ENCODE measurements around the gene VTCN1. TPM values are rescaled to one million over a fixed set of nuclear protein-coding genes. Genes with fewer than 3 reads are reported as not detected.

VTCN1 gene
- polyA plus RNA-seq, 3 donors, result not detected

DNA sequence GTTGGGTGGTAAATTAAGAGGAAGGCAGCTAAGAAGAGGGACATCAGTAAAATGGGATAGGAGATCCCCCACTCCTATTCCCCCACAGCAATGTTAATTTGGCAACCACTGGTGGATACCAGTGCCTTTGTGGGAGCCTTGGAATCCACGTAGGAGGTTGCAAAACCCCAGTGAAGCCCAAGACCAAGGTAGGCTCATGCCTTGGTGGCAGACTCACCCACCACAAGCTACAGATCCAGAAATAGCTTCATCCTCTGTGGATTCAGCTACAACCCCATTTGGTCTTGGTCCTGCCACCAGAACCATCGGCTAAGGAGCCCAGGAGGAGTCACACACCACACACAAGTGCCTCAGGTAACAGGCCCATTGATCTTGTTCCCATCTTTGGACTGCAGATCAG lies 21.0 kb downstream of the VTCN1 start:
- Histone ChIP-seq H3K4me1 (ENCODE audit: control insufficient read depth in 1 of 2, insufficient read depth in 2 of 2, low read length in 2 of 2) (no peaks in the 10 kb centered on the region), H2AFZ (ENCODE audit: insufficient read depth, low read depth, low read length, poor library complexity, severe bottlenecking) (no peak overlapping the region), H3K27me3 (ENCODE audit: control insufficient read depth in 2 of 2, insufficient read depth in 2 of 2, low read length in 2 of 2) (no peaks in the 10 kb centered on the region), H3K79me2 (ENCODE audit: insufficient read depth, low read length) (no peaks in the 10 kb centered on the region), H3K4me2 (replicated peaks; ENCODE audit: extremely low read depth, low read length, poor library complexity, severe bottlenecking) (no peak overlapping the region), H3K27ac (ENCODE audit: low read depth in 1 of 2, low read length in 2 of 2) (no peak overlapping the region), H3K9me3 (replicated peaks in 1 of 2; ENCODE audit: control insufficient read depth in 1 of 2, insufficient read depth in 1 of 2, low read length in 2 of 2) (peaks cover 0 to 4% of the 10 kb centered on the region in 2 donors), H3K9ac (ENCODE audit: insufficient read depth, low read length, poor library complexity, severe bottlenecking) (no peak overlapping the region), H4K20me1 (ENCODE audit: insufficient read depth, low read length) (no peaks in the 10 kb centered on the region), H3K36me3 (replicated peaks in 1 of 2; ENCODE audit: control insufficient read depth in 1 of 2, insufficient read depth in 2 of 2, low read length in 2 of 2) (no peaks in the 10 kb centered on the region), H3K4me3 (replicated peaks in 1 of 3; ENCODE audit: low read depth in 2 of 3, low read length in 3 of 3) (no peak overlapping the region)
- Mint-ChIP-seq H3K36me3 (no peaks in the 10 kb centered on the region), H3K27me3 (ENCODE audit: low read depth in 3 of 3) (peaks cover 2 to 4% (median 2%) of the 10 kb centered on the region in 3 donors), H3K4me3 (no peak overlapping the region), H3K27ac (no peak overlapping the region), H3K9me3 (peaks cover 2 to 9% (median 4%) of the 10 kb centered on the region in 7 donors), H3K4me1 (no peaks in the 10 kb centered on the region)
- intact Hi-C loops (cut with micrococcal nuclease), result no loop called here
- TF ChIP-seq, protein P1, sequence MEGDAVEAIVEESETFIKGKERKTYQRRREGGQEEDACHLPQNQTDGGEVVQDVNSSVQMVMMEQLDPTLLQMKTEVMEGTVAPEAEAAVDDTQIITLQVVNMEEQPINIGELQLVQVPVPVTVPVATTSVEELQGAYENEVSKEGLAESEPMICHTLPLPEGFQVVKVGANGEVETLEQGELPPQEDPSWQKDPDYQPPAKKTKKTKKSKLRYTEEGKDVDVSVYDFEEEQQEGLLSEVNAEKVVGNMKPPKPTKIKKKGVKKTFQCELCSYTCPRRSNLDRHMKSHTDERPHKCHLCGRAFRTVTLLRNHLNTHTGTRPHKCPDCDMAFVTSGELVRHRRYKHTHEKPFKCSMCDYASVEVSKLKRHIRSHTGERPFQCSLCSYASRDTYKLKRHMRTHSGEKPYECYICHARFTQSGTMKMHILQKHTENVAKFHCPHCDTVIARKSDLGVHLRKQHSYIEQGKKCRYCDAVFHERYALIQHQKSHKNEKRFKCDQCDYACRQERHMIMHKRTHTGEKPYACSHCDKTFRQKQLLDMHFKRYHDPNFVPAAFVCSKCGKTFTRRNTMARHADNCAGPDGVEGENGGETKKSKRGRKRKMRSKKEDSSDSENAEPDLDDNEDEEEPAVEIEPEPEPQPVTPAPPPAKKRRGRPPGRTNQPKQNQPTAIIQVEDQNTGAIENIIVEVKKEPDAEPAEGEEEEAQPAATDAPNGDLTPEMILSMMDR (IDR thresholded peaks at IDR 0.05), result no peak
- DNase-seq, result no peak
- 91% methylated on average over 2 of the region's 2 CpGs for WGBS (ENCODE audit: insufficient coverage)

DNA sequence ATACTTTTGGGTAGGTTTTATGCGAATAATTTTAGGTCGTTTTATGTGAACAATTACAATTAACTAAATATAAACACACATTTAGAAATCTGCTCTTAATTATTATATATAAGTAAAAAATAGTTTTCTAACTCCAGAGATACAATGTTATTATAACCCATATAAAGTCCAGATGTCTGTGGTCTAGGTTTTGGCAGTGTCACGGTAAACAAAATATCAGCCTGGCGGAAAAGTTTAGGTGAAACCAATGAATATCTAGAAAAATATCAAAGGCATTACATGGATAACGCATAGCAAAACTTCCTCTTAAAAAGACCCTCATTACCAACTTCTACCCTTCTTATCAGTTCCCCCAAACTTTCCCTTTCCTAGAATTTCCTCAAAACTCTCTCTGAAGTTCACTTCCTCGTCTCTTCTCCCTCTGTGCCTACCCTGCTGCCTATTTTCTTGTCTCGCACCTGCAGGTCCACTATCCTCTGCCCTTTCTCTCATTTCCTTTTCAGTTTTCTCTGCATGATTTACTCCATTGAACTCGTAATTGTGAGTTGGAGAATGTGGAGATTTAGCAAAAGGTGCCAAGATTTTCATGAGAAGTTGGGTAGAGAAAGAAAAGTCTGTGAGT lies 21.8 kb downstream of the VTCN1 start:
- H3K4me1 ChIP-seq (ENCODE audit: control insufficient read depth in 1 of 2, insufficient read depth in 2 of 2, low read length in 2 of 2), result no peaks in the 10 kb centered on the region
- Mint-ChIP-seq H3K27me3 (ENCODE audit: low read depth in 3 of 3) (peaks cover 2 to 4% (median 2%) of the 10 kb centered on the region in 3 donors), H3K4me1 (no peaks in the 10 kb centered on the region), H3K9me3 (peaks cover 2 to 9% (median 4%) of the 10 kb centered on the region in 7 donors), H3K27ac (no peak overlapping the region), H3K36me3 (no peaks in the 10 kb centered on the region), H3K4me3 (no peak overlapping the region)
- no peak overlapping the region for H3K27ac ChIP-seq (ENCODE audit: low read depth in 1 of 2, low read length in 2 of 2)
- H2AFZ ChIP-seq (ENCODE audit: insufficient read depth, low read depth, low read length, poor library complexity, severe bottlenecking), result no peak overlapping the region
- WGBS (ENCODE audit: insufficient coverage), result 22% methylated on average over 2 of the region's 8 CpGs
- no peak overlapping the region for H3K4me3 ChIP-seq (replicated peaks in 1 of 3; ENCODE audit: low read depth in 2 of 3, low read length in 3 of 3)
- no peak overlapping the region for H3K4me2 ChIP-seq (replicated peaks; ENCODE audit: extremely low read depth, low read length, poor library complexity, severe bottlenecking)
- no peak for DNase-seq
- no peaks in the 10 kb centered on the region for H3K36me3 ChIP-seq (replicated peaks in 1 of 2; ENCODE audit: control insufficient read depth in 1 of 2, insufficient read depth in 2 of 2, low read length in 2 of 2)
- H3K9ac ChIP-seq (ENCODE audit: insufficient read depth, low read length, poor library complexity, severe bottlenecking), result no peak overlapping the region
- no peaks in the 10 kb centered on the region for H3K79me2 ChIP-seq (ENCODE audit: insufficient read depth, low read length)
- no peaks in the 10 kb centered on the region for H4K20me1 ChIP-seq (ENCODE audit: insufficient read depth, low read length)
- peaks cover 0 to 4% of the 10 kb centered on the region in 2 donors for H3K9me3 ChIP-seq (replicated peaks in 1 of 2; ENCODE audit: control insufficient read depth in 1 of 2, insufficient read depth in 1 of 2, low read length in 2 of 2)
- TF ChIP-seq, protein P1 (IDR thresholded peaks at IDR 0.05), result no peak
- intact Hi-C loops (cut with micrococcal nuclease), result no loop called here
- H3K27me3 ChIP-seq (ENCODE audit: control insufficient read depth in 2 of 2, insufficient read depth in 2 of 2, low read length in 2 of 2), result no peaks in the 10 kb centered on the region
